GM18951 (cell line): Measurements from ENCODE around the gene JMJD7.

Source experiments
- POLR2A ChIP-seq: IDR thresholded peaks from 4 replicates; pipeline ENCODE4 v1.6.1; 2011; ENCODE audit warnings: mild to moderate bottlenecking; ENCODE audit not compliant: insufficient read length, insufficient read depth; ENCODE audit errors: extremely low read depth
- in situ Hi-C: fragments of 300-500 bp; cut with MboI; formaldehyde crosslinking; loops from one replicate; pipeline ENCODE4 v1.12.0; 2022; ENCODE audit warnings: low sequenced_read_pairs, mixed read lengths, inconsistent platforms; ENCODE audit not compliant: unreplicated experiment

JMJD7 gene

GRCh38 chr15:41832875-41833274 lies 5.0 kb downstream of the JMJD7 start:
- in situ Hi-C loops: no loop called here
- no peak for TF ChIP-seq POLR2A

GRCh38 chr15:41834096-41834495 lies 6.2 kb downstream of the JMJD7 start:
- in situ Hi-C loops: no loop called here
- no peak for TF ChIP-seq POLR2A

- no peak for TF ChIP-seq POLR2A
- in situ Hi-C loops: no loop called here
Observed at GRCh38 chr15:41836073-41836472, 8.2 kb downstream of the JMJD7 start.

GRCh38 chr15:41836713-41837454 lies 9.0 kb downstream of the JMJD7 start:
- no peak for TF ChIP-seq POLR2A
- in situ Hi-C loops: no loop called here

GRCh38 chr15:41838400-41838897 lies 10.6 kb downstream of the JMJD7 start, which contains the start of gene PLA2G4B:
TSS of gene PLA2G4B (plus strand) at chr15:41838847. CDS start at chr15:41838914, 67 bp downstream.
- in situ Hi-C loops: no loop called here
- no peak for TF ChIP-seq POLR2A

GRCh38 chr15:41839781-41840491 lies 12.0 kb downstream of the JMJD7 start:
- TF ChIP-seq POLR2A: no peak
- in situ Hi-C loops: no loop called here

GRCh38 chr15:41840673-41841072 lies 12.8 kb downstream of the JMJD7 start:
- TF ChIP-seq POLR2A: no peak
- in situ Hi-C loops: no loop called here

- TF ChIP-seq POLR2A: no peak
- in situ Hi-C loops: no loop called here
Observed at GRCh38 chr15:41841131-41841530, 13.2 kb downstream of the JMJD7 start.

GRCh38 chr15:41842229-41842628 lies 14.3 kb downstream of the JMJD7 start:
- in situ Hi-C loops: no loop called here
- TF ChIP-seq POLR2A: no peak

- in situ Hi-C loops: no loop called here
- TF ChIP-seq POLR2A: no peak
Observed at GRCh38 chr15:41843571-41843970, 15.7 kb downstream of the JMJD7 start.

- no peak for TF ChIP-seq POLR2A
- in situ Hi-C loops: no loop called here
Observed at GRCh38 chr15:41844814-41845213, 16.9 kb downstream of the JMJD7 start.

GRCh38 chr15:41847206-41847605 lies 19.3 kb downstream of the JMJD7 start:
- TF ChIP-seq POLR2A: no peak

GRCh38 chr15:41847981-41848380 lies 20.1 kb downstream of the JMJD7 start:
- TF ChIP-seq POLR2A: no peak
- in situ Hi-C loops: no loop called here

More at GRCh38 chr15:41847206-41847605, 19.3 kb downstream of the JMJD7 start:
- in situ Hi-C loops: no loop called here

- no peak for TF ChIP-seq POLR2A
Observed at GRCh38 chr15:41848631-41849030, 20.7 kb downstream of the JMJD7 start.

More at GRCh38 chr15:41848631-41849030, 20.7 kb downstream of the JMJD7 start:
- in situ Hi-C loops: no loop called here
